ENCODE measurements around the gene ZBTB38.

Gene ZBTB38

DNA sequence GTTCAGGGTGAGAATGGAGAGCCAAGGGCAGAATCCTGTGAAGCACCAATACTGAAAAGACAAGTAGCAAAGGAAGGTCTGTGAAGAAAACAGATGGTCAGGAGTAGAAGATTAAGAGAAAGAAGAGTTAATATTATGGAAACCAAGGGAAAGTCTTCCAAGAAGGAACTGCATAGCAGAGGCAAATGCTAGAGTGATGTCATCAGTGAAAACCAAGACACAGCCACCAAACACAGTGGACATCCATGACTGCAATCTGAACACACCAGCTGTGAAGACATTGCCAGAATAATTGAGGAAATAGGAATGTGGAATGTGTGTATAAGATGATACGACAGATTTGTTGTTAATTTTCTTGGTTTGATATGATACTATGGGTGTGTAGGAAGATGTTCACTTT, 26.8 kb upstream of the ZBTB38 start:
- DNase-seq = no peak

DNA sequence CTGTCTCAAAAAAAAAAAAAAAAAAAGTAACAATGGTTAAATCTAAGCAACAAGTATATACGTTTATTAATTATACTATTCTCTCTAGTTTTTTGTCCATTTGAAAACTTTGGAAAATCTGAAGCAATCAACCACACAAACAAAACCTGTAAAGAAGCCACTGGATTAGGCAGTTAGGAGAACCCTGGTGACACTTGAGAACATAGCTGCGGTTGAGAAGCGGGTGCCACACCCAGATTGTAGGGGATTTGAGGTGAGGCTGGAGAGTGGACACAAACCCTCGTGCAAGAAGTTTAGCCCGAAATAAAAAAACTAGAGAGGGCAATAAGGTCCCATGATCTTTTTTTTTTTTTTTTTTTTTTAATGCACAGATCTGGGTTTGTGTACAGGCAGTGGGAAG, 25.9 kb upstream of the ZBTB38 start:
- no peak for DNase-seq

DNA sequence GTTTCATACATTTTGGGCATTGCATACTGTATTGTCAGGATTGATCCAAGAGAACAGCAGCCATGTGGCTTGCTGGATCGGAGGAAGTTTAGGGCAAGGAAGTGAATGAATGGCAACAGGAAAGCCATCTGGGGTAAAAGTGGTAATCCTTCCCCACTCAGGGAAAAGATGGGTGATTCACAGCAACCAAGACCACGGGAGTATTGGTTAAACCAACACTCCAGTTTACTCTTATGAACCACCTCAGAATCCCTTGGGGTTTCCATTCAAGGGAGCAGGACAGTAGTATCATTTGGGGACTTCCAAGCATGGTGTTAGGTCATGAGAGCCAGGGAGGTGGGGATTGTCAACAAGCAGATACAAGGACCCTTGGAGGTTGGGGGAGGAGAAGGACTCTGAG, 25.2 kb upstream of the ZBTB38 start:
- DNase-seq = no peak

DNA sequence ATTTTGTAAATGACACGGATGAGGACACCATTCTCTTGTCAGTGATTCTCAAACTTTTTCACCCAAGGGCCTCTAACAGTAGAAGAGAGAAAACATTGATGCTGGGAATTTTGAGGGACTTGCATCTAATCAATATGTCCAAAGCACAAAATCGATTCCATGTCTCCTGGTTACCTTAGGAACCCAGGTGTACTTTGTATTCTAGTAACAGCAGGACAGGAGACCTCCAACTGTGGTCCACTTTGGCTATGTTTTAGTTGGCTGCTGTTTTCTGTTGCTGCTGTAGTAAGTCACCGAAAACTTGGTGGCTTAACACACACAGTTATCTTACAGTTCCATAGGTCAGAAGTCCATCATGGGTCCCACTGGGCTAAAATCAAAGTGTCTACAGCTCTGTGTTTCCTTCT, 24.4 kb upstream of the ZBTB38 start:
- DNase-seq = no peak

DNA sequence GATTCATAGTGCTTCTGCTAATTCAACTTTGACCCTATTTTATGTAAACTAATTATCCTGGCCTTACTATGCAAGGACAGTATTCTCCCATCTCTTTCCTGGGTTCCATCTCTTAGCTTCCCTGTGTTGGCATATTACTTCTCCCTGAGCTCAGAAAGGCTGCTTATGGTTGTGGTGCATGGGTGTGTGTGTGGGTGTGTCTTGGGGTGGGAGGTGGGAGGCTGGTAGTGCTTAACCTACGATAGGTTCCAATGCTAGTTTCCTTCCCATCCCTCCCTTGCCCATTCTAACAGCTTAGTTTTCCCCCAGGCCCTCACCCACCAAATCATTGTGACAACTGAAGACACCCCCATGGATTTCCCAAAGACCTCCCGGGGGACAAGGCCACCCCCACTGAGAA, 22.8 kb upstream of the ZBTB38 start:
- DNase-seq = no peak

DNA sequence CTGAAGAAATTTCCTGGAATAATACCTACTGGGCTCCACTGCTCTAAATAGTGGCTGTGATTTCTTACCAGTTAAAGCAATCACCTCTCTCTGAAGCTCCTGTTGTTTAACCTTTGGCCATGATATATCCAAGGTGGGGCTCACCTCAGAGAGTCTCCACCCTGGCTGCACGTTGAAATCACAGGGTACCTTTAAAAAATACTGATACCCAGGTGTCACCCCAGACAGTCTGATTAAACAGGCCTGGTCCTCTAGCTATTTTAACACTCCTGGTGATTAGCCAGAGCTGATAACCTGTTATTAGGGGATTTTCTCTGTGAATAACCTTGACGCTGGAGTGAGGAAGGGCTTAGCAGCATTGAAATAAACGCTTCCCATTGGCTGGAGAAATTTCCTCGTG, 22.3 kb upstream of the ZBTB38 start:
- DNase-seq = no peak

DNA sequence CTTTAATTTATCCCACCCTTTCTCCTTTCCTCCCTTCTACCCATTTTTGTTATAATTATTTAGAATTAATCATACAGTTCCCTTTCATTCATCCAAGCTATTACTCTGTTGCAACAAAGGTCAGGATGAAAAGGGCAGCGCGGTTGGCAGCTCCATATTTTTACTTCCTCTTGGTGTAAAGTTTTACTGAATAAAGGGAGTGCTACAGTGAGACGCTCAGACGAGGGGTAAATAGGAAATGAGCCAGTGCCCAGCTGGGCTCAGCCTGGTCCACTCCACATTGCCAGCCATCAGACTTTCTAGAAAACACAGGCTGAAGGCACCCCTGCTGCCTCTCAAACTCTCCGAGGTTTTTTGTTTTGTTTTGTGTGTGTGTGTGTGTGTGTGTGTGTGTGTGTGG, 21.9 kb upstream of the ZBTB38 start:
- no peak for DNase-seq

DNA sequence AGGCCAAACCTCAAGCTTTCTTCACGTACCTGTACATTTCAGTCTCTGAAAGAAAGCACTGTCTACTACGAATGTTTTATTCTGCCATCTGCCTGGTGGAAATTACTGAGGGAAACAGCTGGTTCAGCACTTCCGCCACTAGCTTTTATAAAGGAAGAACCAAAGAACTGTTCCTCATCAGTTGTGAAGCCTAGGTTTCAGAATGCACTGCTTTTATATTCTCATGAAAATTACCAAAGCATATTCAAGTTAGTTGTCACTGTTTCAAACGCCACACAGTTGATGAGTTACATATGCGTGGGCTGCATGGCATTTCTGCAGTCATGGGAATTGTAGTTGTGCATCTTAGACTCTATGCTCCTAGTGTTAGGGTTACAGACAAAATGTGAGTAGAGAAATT, 21.5 kb upstream of the ZBTB38 start:
- no peak for DNase-seq

DNA sequence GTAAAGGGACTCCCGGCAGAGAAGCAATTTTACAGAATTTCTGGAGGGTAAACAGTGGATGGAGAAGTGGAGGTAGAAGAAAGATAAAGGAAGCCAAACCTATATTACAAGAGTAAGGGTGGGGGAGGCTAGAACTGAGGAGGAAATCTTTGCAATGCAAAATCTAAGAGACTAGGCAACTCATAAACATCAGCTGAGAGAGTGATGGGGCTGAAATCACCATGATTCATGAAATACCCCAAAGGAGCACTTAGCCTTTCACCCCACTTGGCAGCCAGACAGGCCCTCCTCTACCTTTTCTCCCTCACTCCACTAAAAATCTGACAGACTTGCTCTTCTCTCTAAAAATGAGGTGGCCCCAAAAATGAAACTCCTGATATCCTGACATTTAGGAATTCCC, 19.5 kb upstream of the ZBTB38 start:
- no peak for DNase-seq

DNA sequence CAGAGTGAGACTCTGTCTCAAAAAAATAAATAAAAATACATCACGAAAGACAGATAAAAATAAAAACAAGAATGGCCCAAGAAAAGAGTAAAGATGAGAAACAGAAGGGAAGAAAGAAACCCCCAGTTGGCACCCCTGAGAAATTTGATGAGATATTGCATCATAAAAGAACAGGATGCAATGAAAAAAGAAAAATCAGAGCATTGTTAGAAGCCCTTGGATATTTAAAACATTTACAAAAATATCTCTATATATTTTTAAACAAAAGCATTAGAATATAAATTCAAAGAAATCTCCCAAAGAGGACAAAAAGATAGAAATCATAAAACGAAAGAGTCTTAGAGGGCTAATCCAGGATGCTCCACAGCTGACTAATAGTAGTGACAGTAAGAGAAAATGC, 18.6 kb upstream of the ZBTB38 start:
- DNase-seq = no peak

DNA sequence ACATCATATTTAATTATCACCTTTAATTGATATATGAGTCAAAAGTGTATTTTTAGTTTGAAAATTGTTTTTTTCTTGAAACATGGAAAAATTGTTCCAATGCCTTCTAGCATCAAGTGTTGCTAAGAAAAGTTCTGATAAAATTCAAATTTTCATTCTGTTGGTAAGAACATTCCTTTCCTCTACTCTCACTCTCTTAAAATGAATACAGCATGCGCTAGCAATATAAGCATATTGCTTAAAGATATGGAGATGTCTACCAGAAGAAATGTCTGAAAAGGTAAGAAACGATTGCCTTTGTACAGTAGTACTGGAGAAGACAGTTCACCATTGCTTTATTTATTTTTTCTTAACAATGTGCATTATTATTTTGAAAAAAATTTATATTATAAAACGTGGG, 17.6 kb upstream of the ZBTB38 start:
- DNase-seq = no peak

DNA sequence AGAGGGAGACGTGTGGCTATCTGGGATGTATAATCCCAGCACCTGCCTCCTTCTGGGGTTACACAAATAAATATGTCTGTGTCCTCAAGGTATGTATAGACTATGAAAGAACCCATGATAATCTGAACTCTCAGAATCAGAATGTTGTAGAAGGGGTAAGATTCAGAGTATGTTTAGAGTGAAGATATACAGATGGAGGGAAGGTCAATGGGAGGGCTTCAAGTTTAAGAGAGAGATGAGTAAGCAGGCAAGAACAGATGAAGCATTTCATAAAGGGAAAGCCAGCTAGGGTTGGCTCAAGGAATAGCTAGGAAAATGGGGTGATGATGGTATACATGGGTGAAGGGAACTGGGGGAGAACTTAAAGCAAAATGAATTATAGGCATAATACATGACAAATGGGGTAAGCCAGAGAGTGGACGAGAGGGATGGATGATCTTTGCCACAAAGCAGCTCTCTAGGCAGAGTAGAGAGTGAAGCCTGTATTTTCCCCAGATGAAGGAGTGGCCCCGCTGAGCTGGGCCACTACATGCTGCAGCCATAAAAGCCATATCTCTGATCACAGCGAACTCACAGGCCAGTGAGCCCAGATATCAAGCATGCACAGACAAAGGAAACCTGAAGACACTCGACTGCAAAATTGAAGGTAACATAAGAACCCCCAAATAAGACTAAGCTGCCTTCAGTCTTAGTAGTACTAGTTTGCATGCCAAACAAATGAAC, 15.9 kb upstream of the ZBTB38 start:
- DNase-seq = no peak

DNA sequence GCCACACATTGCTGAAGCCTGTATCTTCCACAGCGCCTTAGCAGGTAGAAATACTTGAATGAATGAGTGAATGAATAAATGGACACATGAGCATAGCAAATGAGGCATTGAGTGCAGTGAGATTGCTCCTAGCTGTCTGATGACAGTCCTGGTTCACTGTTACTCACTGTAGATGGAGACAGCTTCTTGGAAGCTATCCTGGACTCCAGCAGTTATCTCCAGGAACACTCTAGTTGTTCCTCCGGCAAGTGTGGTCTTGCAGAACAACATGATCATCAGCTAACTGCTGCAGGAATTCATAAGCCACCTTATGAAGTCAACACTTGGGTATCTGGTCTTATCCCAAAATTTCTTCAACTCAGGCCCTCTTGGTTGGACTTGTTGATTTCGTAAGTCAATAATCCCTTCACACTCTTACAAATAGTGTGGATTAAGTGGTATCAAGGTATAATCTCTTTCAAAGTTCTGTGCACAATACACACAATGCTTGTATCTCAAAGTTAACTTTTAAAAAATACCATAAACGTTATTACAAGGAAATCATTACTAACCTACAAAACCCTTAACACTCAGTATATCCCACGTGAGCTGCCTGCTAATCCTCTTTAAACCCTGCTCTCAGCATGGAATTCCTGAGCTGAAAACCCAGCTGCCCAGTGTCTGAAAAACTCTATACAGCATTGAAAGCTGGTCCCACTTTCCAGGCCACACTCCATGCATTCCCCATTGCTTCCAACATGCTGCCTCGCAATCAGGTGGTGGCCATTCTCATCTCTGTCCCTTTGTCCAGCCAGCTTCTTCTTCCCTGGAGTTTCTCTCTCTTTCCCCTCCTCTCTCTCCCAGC, 14.4 kb upstream of the ZBTB38 start:
- DNase-seq = no peak

DNA sequence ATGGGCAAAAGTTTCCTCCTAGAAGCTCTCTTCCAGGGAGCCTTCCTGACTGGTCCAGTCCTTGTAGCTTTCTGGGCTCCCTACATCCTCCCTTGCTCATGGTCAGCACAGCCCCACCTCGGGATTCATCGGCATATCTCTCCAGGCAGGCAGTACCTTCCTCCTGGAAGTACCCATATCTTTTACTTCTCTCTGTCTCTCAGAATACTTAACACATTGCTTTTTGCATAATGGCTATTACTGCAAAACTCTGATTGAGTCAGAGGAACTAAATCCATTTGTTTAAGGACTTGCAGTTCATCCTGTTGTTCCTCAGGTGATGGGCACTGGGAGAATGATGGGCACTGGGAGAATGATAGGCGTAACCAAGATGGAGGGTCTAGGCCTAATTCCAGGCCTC, 13.8 kb upstream of the ZBTB38 start:
- DNase-seq = no peak

DNA sequence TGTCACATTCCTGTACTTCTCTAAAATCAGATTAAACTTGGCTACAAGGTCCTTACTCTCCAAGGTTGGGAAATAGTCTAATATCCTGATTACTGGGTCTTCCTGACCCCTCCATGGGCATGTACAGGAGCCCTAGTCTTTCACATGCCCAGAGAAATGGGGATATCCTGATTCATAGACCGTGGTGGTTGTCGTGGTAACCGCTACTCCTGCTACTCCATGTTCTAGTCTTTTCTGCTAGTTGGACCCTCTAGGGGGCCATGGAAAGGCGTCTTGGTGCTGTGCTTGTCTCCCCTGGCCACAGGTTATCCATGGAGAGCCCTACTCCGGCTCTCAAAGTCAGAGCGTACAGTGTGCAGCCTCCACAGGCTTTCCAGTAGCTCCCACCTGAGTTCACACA, 13.1 kb upstream of the ZBTB38 start:
- no peak for DNase-seq

DNA sequence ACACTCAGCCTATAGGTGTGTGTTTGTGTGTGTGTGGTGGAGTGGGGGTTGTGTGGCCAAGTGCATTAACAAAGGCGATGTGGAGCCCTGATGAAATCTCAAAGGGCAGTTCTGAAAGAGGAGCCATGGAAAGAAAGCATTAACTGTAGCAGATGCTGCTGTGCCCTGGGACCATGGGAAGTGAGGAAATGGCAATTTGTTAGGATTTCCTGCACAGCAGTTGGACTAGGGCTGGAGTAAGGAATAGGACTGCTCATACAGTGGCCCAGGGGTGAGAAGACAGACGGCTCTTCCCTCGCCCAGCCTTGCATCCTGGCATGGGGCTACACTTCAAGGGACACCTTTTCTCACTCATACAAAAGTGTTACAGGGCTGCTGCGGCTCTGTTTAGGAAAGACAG, 12.3 kb upstream of the ZBTB38 start:
- no peak for DNase-seq

DNA sequence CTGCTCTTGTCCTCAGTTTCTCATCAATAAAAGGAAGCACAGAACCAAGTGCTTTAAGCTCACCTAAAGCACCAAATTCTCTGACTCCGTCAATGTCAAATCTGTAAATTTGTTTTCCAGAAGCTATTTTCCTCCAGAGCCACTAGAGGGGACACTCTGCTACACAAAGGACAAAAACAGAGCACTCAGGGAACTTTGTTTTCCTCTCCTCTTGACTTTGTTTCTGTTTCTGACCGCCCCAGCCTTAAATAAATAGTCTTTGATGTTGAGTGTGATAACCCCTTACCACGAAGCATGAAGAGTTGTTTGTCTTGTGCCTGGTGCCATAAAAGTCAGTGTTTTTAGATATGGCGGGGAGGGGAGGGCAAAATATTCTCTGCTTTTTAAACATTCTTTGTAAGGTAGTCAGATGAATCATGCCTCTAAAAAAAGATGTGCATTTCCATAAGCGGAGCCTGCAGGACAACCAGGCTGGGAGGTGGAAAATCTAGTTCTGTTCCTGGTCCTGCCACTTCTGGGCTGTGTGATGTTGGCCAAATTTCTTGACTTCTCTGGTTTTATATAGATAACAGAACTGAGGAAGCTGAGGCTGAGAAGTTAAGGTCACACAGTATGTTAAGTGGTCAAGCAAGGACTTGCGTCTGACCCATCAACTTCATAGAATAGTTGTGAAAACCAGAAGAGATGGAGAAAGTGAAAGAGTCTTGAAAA, 7.3 kb upstream of the ZBTB38 start:
- peak; percentile 44 for DNase-seq

DNA sequence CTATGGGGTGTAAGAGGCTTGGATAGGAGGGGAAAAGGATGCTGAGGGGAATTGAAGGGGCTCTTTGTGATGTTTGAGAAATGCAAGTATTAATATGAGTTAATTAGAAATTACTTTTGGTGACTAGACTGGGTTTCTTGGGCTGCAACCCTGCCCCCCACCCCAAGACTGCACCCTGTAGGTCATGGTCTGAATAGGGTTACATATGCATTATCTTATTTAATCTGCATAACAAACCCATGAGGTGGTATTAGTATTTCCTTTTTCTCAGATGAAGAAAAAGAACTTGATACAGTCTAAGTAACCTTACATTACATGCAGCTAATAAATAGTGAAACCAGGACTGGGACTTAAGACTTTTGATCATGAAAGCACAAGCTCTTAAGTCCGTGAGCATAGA, 5.6 kb upstream of the ZBTB38 start:
- no peak for DNase-seq

DNA sequence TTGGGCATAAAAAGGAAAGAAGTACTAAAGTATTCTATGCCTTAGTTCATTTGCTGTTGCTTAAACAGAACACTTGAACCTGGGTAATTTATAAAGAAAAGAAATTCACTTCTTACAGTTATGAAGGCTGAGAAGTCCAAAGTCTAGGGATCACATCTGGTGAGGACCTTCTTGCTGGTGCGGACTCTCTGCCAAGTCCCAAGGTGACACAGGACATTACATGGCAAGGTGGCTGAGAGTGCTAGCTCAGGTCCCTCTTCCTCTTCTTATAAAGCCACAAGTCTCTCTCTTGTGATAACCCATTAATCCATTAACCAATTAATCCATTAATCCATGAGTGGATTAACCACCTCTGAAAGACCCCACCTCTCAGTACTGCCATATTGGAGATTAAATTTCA, 3.1 kb upstream of the ZBTB38 start:
- DNase-seq = no peak

DNA sequence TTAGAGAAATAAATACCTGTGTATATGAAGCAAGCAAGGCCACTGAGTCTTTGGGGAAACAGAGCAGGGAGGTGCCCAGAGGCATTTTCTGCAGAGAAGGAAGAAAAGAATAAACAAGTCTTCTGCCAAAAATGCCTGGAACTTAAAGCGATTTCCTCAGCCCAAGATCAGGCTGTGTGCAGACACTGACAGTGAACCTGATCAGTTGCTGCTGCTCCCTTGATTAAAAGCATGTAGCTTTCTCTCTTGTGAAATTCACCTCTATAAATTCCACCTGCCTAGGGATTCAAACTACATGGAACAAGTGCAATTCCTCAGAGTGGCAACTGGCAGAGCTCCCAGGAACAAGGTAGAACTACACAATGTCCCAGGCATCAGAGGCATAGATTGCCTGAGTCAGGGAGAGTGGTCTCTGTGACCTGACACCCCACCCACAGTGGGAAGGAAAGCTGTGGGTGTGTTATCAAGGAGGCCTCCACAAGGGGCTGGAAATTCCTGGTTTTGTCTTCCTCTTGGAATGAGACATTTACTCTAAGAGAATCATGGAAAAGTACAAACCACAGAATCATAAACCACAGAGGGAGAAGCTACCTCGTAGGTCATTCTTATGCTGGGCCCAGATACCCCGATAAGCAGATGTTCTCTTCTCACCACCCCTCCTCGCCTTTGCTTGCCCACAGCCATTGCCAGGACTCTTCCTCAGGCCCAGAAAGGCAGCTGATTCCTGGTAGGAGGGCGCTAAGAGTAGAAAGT, 1.8 kb upstream of the ZBTB38 start:
- DNase-seq = no peak

DNA sequence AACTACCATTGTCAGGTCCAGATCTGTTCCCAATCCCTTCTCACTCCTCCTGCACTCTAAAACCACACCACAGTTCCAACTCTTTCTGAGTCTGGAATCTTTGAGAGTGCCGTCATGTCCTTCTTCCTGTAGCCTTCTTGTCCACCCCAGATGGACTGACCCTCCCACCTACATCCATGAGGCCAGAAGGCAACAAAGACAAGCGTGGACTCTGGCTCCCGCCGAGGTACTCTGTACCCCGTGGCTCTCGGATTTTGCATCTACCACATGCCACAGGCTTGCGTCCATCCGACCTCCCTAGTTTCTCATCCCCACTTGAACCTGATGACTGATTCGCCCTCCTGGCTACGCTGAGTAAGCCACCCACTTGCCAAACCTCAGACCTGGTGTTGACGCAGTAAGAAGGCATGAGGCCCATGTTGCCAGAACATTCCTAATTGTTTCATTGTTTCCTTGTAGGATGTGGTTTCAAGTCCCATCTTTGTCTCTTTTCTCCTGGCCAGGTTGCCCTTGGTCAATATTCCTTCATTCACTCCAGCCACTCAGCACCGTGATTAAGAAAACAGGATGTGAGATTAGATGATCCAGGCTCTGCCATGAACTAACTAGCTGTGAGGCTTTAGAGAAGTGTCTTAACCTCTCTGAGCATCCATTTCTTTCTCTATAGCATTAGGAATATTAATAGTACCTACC, 1.1 kb upstream of the ZBTB38 start:
- DNase-seq = no peak

DNA sequence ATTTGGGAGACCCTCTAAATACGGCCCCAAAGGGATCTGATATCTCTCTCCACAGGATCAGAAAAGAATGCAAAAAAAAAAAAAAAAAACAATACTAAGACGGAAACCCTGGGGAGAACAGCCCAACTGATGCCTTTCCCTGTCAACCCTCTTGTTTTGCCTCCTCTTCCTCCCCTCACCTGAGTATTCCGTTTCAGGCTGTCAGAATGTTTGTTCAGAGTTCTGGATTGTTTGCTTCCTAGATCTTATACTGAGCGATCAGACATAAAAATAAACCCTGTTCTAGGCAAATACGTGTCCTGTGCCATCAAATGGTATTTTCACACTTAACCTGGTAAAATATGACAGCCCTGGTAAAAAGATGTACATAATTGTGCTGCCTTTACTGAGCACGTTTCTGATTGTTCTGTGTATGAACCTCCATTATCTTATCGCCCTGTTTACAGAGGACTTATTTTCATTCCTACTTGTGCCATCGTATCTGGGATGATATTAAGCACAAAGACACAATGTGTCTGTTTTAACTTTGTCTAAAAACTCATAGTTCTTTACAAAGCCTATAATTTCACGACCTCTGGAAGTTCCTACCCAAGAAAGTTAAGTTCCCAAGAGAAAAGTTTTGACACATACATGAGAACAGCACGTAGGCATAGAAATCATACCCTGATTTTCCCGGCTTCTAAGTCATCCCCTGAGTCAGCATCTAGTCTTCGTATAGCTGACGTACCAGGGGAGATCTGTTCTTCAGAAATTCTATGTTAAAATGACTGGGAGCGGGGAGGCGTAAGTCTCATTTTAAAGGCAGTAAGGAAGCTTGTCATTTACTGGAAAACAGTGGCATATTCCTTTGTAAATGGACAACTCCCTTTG, 856 bp downstream of the ZBTB38 start:
- no peak for DNase-seq

Measured in retina (tissue), 1 donor.